H1 (cell line): ENCODE measurements around the gene TAS2R3.

ENCODE experiments used
- BCL11A ChIP-seq, 2 experiments: IDR thresholded peaks; one replicate each; pipeline ENCODE4 v1.6.1; 2011; ENCODE audit warnings: low read depth in 2 of 2, low read length in 2 of 2, mild to moderate bottlenecking in 2 of 2
- CBX5 ChIP-seq: fragments of 300-800, 300-1000 bp; sonication (generic); IDR thresholded peaks from 2 replicates; pipeline ENCODE4 v1.7.1; 2016; ENCODE audit warnings: antibody characterized with exemption, low read length, low read depth
- CTCF ChIP-seq, 3 experiments: IDR thresholded peaks; 1 replicate in 2 of 3; 2 replicates in 1 of 3; pipeline versions ENCODE4 v1.5.1 to v1.6.1; 2011; ENCODE audit warnings: low read length in 3 of 3, mild to moderate bottlenecking in 3 of 3, inconsistent platforms in 2 of 3, low read depth in 1 of 3, moderate library complexity in 1 of 3; ENCODE audit not compliant: insufficient read depth in 1 of 3; ENCODE audit errors: control extremely low read depth in 1 of 3
- EP300 ChIP-seq, 2 experiments: IDR thresholded peaks; 1 replicate in 1 of 2; 2 replicates in 1 of 2; pipeline ENCODE4 v1.6.1; 2011 to 2012; ENCODE audit warnings: low read depth in 2 of 2, low read length in 2 of 2, mild to moderate bottlenecking in 2 of 2, borderline replicate concordance in 1 of 2, inconsistent platforms in 1 of 2, moderate library complexity in 1 of 2
- FOSL1 ChIP-seq: IDR thresholded peaks from 2 replicates; pipeline ENCODE4 v1.6.1; 2011; ENCODE audit warnings: mild to moderate bottlenecking, low read depth, low read length, moderate library complexity; ENCODE audit not compliant: insufficient read depth
- HDAC2 ChIP-seq, 2 experiments: fragments of 300-600 bp in 1 of 2; sonication (generic) in 1 of 2; IDR thresholded peaks; 2 replicates each; pipeline ENCODE4 v1.6.1; 2011 to 2012; ENCODE audit warnings: low read depth in 2 of 2, low read length in 2 of 2, mild to moderate bottlenecking in 2 of 2, moderate library complexity in 2 of 2, borderline replicate concordance in 1 of 2, inconsistent platforms in 1 of 2
- HDAC6 ChIP-seq: IDR thresholded peaks from one replicate; pipeline ENCODE4 v1.7.1; 2012; ENCODE audit warnings: low read depth, mild to moderate bottlenecking, inconsistent platforms, low read length, moderate library complexity
- RAD21 ChIP-seq, 2 experiments: IDR thresholded peaks in 1 of 2; conservative IDR thresholded peaks in 1 of 2; 2 replicates each; pipeline ENCODE4 v1.6.1; 2011; ENCODE audit warnings: low read depth in 2 of 2, low read length in 2 of 2, improper control_type of control experiment in 1 of 2, inconsistent platforms in 1 of 2, mild to moderate bottlenecking in 1 of 2, moderate library complexity in 1 of 2

DNA sequence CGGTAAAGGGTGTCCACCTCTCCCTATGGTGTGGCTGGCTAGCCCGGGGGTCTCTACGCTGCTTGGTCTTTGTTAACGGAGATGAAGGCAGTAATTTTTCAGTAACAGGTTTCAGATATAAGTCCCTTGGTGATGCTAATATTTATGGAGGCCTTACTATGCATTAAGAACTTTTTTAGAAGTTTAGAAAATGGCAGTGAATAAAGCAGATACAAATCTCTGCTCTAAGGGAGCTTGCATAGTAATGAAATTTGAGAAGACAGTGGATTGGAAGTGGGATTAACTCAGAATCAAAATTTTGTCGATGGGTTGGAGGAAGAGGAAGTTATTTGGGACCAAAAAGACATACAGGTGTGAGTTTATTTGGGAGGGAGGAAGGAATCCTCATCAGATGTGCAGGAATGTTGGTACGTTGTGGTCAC, 25.3 kb upstream of the TAS2R3 start:
- TF ChIP-seq BCL11A (IDR thresholded peaks at IDR 0.05; ENCODE audit: low read depth in 2 of 2, low read length in 2 of 2) = no peak
- TF ChIP-seq HDAC2 (IDR thresholded peaks at IDR 0.05; ENCODE audit: borderline replicate concordance in 1 of 2, low read depth in 2 of 2, low read length in 2 of 2) = no peak
- no peak for TF ChIP-seq EP300 (IDR thresholded peaks at IDR 0.05; ENCODE audit: borderline replicate concordance in 1 of 2, low read depth in 2 of 2, low read length in 2 of 2)
- TF ChIP-seq HDAC6 = no peak
- TF ChIP-seq CTCF (IDR thresholded peaks at IDR 0.05; ENCODE audit: control extremely low read depth in 1 of 3, insufficient read depth in 1 of 3, low read depth in 1 of 3, low read length in 3 of 3) = 0 out of 4 replicates have a peak, but pooled peaks of 1 of the 3 experiments have one; percentile 18
- no peak for TF ChIP-seq CBX5
- TF ChIP-seq RAD21 (IDR thresholded peaks at IDR 0.05 in 1 of 2, conservative IDR thresholded peaks at IDR 0.05 in 1 of 2; ENCODE audit: low read depth in 2 of 2, low read length in 2 of 2) = no peak
- no peak for TF ChIP-seq FOSL1
